ENCODE results near the gene CELF4. TPM values are rescaled to one million over a fixed set of nuclear protein-coding genes. Genes with fewer than 3 reads are reported as not detected.

Gene CELF4
- total RNA-seq, 2 experiments from 2014 or later, result not detected

- Mint-ChIP-seq H3K27me3 (no peaks in the 10 kb centered on the region), H3K9me3 (no peaks in the 10 kb centered on the region), H3K4me1 (no peaks in the 10 kb centered on the region), H3K4me3 (no peak overlapping the region), H3K27ac (no peak overlapping the region), H3K36me3 (ENCODE audit: low read depth) (no peaks in the 10 kb centered on the region)
- CTCF ChIA-PET, result interaction anchor here (1.1 kb wide), 1 partner anchor 41 kb away, joined by 4 read pairs; no protein-coding TSS in a partner anchor
- POLR2A ChIA-PET, result no interaction called here
- no peak for DNase-seq
Observed at GRCh38 chr18:37421341-37422077, 144.1 kb downstream of the CELF4 start.

DNA sequence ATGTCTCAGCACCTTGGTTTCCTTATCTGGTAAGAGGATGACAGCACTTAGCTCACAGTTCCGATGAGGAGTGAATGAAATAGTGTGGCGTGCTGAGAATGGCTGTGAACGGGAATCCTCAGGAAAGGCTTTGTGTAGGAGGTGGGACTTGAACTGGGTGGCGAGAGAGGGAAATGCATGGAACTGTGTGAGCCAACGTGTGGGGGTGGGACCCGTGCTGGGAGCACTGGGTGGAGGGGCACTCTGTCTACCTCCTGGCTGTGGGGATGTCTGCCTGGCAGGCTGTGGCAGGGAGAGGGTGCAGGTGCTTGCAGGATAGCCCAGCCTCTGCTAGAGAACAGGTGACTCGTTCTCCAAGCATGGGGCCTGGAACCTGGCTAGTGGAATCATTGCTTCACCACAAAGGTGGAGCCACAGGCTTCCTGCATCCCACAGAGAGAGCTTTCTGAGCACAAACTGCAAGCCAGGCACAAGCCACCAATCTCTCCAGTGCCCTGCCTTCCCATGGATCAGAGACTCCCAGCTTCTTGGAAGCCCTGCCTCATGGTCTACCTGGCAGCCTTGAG, 145.2 kb downstream of the CELF4 start:
- no peaks in the 10 kb centered on the region for H3K27me3 Mint-ChIP-seq

GRCh38 chr18:37419866-37420265, 145.7 kb downstream of the CELF4 start:
- Mint-ChIP-seq H3K9me3 (no peaks in the 10 kb centered on the region), H3K36me3 (ENCODE audit: low read depth) (no peaks in the 10 kb centered on the region), H3K4me1 (no peaks in the 10 kb centered on the region), H3K27ac (no peak overlapping the region), H3K27me3 (no peaks in the 10 kb centered on the region), H3K4me3 (no peak overlapping the region)
- no peak for DNase-seq
- CTCF ChIA-PET, result no interaction called here
- POLR2A ChIA-PET, result no interaction called here

More for the DNA sequence above, 145.2 kb downstream of the CELF4 start:
- POLR2A ChIA-PET, result no interaction called here
- CTCF ChIA-PET, result no interaction called here
- Mint-ChIP-seq H3K36me3 (ENCODE audit: low read depth) (no peaks in the 10 kb centered on the region), H3K27ac (no peak overlapping the region), H3K9me3 (no peaks in the 10 kb centered on the region), H3K4me1 (no peaks in the 10 kb centered on the region), H3K4me3 (no peak overlapping the region)
- no peak for DNase-seq

GRCh38 chr18:37419315-37419714, 146.3 kb downstream of the CELF4 start:
- CTCF ChIA-PET, result no interaction called here
- no peak overlapping the region for H3K27ac Mint-ChIP-seq
- no peaks in the 10 kb centered on the region for H3K9me3 Mint-ChIP-seq
- DNase-seq, result no peak
- no peak overlapping the region for H3K4me3 Mint-ChIP-seq
- no peaks in the 10 kb centered on the region for H3K4me1 Mint-ChIP-seq
- POLR2A ChIA-PET, result no interaction called here
- H3K36me3 Mint-ChIP-seq (ENCODE audit: low read depth), result no peaks in the 10 kb centered on the region
- H3K27me3 Mint-ChIP-seq, result no peaks in the 10 kb centered on the region

DNA sequence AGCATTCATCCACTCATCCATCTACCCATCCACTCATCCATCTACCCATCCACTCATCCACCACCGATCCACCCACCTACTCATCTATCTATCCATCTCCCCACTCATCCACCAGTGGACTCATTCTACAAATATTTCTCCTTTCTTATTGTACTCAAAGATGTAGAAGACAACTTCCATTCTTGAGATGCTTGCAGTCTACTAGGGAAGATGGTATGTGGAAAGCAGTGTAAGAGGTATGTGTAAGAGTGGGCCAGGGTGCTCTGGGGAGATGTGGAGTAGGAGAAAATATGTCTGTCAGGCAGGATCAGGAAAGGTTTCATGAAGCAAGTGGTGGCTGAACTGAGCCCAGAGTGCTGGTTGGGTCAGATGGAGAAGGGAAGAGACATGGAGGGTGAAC, 150.8 kb downstream of the CELF4 start:
- CTCF ChIA-PET, result no interaction called here
- Mint-ChIP-seq H3K4me1 (no peaks in the 10 kb centered on the region), H3K4me3 (no peak overlapping the region)

DNA sequence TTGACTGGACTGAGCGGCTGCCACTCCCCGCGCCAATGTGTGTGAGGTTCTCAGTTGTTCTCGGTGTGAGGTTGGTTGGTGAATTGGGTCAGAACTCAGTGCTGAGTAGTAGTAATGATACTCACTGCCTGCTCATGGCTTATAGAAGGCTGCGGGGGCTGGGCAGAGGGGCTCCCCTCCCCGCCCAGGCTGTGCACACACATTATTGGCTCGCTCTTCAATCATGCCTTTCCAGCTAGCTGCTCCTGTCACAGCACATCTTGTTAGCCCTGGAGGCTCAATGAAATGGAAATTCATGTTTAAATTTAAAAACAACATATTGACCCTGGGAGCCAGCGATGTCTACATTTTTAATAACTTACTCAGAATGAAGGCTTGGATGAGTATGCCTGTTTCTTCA, 152.8 kb downstream of the CELF4 start:
- H3K27ac Mint-ChIP-seq, result no peak overlapping the region
- POLR2A ChIA-PET, result no interaction called here
- CTCF ChIA-PET, result no interaction called here
- H3K36me3 Mint-ChIP-seq (ENCODE audit: low read depth), result no peaks in the 10 kb centered on the region
- no peak for DNase-seq
- no peaks in the 10 kb centered on the region for H3K27me3 Mint-ChIP-seq
- no peaks in the 10 kb centered on the region for H3K9me3 Mint-ChIP-seq
- no peaks in the 10 kb centered on the region for H3K4me1 Mint-ChIP-seq
- no peak overlapping the region for H3K4me3 Mint-ChIP-seq

More for the DNA sequence above, 150.8 kb downstream of the CELF4 start:
- POLR2A ChIA-PET, result no interaction called here
- no peak for DNase-seq
- Mint-ChIP-seq H3K9me3 (no peaks in the 10 kb centered on the region), H3K36me3 (ENCODE audit: low read depth) (no peaks in the 10 kb centered on the region), H3K27ac (no peak overlapping the region), H3K27me3 (no peaks in the 10 kb centered on the region)

DNA sequence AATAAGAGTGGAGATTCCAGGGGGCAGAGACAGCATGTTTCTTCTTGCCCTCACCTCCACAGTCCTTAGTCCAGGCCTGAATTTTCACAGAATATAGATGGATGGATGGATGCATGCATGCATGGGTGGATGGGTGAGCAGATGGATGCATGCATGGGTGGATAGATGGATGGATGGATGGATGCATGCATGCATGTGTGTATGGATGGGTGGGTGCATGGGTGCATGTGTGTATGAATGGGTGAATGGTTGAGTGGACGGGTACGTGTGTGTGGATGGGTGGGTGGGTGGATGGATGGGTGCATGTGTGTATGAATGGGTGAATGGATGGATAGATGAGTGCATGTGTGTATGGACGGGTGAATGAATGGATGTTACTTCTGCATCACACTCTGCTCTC, 153.3 kb downstream of the CELF4 start:
- Mint-ChIP-seq H3K9me3 (no peaks in the 10 kb centered on the region), H3K36me3 (ENCODE audit: low read depth) (no peaks in the 10 kb centered on the region), H3K4me1 (no peaks in the 10 kb centered on the region), H3K27ac (no peak overlapping the region), H3K4me3 (no peak overlapping the region), H3K27me3 (no peaks in the 10 kb centered on the region)
- ChIA-PET POLR2A (no interaction called here), CTCF (no interaction called here)
- no peak for DNase-seq

DNA sequence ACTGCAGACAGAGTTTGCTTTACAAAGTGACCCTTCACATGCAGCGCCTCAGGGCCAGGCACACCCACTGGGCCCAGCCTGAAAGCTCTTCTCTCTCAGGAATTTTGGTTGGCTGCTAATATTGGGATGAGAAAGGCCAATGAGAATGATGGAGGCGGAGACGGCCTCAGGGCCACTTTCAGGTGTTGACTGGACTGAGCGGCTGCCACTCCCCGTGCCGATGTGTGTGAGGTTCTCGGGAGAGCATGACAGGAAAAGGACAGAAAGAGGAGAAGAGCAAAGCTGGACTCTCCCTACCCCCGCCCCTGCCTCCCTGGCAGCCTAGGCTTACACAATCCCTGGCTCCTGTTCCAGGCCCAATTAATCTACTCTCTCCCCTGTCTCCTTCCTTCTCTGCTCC, 155.7 kb downstream of the CELF4 start:
- Mint-ChIP-seq H3K4me3 (no peak overlapping the region), H3K27ac (no peak overlapping the region), H3K9me3 (no peaks in the 10 kb centered on the region), H3K4me1 (peaks cover 3% of the 10 kb centered on the region), H3K36me3 (ENCODE audit: low read depth) (no peaks in the 10 kb centered on the region), H3K27me3 (no peaks in the 10 kb centered on the region)
- POLR2A ChIA-PET, result no interaction called here
- no peak for DNase-seq
- CTCF ChIA-PET, result interaction anchor here (0.6 kb wide), 1 partner anchor 1259 kb away, joined by 4 read pairs; no protein-coding TSS in a partner anchor

DNA sequence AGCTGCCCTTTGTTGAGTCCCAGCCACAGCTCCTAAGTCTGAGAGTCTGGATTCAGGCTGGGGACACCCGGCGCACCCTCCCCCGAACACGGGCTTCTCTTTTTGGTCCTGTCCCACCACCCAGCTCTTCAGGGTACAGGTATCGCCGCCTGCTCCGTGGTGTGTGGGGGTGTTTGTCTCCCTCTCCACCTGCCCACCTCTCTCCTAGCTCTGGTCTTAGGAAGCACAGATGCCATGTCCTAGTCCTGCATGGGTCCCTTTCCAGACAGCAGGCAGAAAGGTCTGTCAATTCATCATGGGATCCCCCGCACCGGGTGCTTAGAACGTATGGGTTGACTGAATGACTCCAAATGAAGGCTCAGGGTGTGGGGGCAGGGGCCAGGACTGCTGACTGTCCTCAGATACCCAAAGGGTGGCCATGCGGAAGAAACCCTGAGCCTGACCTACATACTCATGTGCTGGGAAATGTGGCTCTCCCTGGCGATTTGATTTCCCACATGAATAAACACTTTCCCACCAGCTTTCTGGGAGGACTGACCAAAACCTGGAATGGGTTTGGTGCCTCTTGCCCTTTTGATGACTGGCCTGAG, 156.8 kb downstream of the CELF4 start:
- Mint-ChIP-seq H3K9me3 (no peaks in the 10 kb centered on the region), H3K27ac (no peak overlapping the region), H3K4me3 (no peak overlapping the region), H3K36me3 (ENCODE audit: low read depth) (no peaks in the 10 kb centered on the region), H3K27me3 (no peaks in the 10 kb centered on the region), H3K4me1 (peaks cover 3% of the 10 kb centered on the region)
- DNase-seq, result no peak
- ChIA-PET POLR2A (no interaction called here), CTCF (interaction anchor here (0.7 kb wide), 1 partner anchor 1686 kb away, joined by 3 read pairs; no protein-coding TSS in a partner anchor)

GRCh38 chr18:37407571-37407970, 158.0 kb downstream of the CELF4 start:
- Mint-ChIP-seq H3K36me3 (ENCODE audit: low read depth) (no peaks in the 10 kb centered on the region), H3K27me3 (no peaks in the 10 kb centered on the region), H3K4me3 (no peak overlapping the region), H3K9me3 (no peaks in the 10 kb centered on the region), H3K4me1 (peaks cover 3% of the 10 kb centered on the region), H3K27ac (no peak overlapping the region)
- CTCF ChIA-PET, result no interaction called here
- POLR2A ChIA-PET, result no interaction called here
- no peak for DNase-seq

GRCh38 chr18:37405772-37406171, 159.8 kb downstream of the CELF4 start:
- DNase-seq, result no peak
- Mint-ChIP-seq H3K9me3 (no peaks in the 10 kb centered on the region), H3K27ac (no peak overlapping the region), H3K4me3 (no peak overlapping the region), H3K36me3 (ENCODE audit: low read depth) (no peaks in the 10 kb centered on the region), H3K27me3 (no peaks in the 10 kb centered on the region), H3K4me1 (peaks cover 3% of the 10 kb centered on the region)
- ChIA-PET POLR2A (no interaction called here), CTCF (no interaction called here)

DNA sequence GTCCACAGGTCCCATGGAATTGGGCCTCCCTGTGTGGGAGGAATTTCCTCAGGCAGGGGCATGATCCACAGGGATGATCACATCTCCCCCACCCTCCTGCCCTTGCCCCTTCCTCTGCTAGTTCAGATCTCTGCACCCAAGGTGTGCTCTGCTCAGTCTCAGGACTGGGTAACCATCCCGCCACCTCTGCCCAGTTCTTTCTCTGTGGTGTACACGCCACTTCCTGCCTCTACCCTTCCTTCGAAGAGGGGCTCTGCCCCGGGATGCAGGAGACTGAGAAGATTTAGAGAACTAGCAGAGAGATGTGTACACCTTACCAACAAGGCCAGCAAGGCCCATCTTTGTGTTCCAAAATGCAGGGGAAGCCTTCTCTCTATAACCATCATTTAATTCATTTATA, 160.4 kb downstream of the CELF4 start:
- POLR2A ChIA-PET, result no interaction called here
- Mint-ChIP-seq H3K4me3 (no peak overlapping the region), H3K27me3 (no peaks in the 10 kb centered on the region), H3K36me3 (ENCODE audit: low read depth) (no peaks in the 10 kb centered on the region), H3K9me3 (no peaks in the 10 kb centered on the region), H3K27ac (peak overlapping the region; percentile 13), H3K4me1 (peaks cover 3% of the 10 kb centered on the region)
- DNase-seq, result no peak
- CTCF ChIA-PET, result no interaction called here

- Mint-ChIP-seq H3K36me3 (ENCODE audit: low read depth) (no peaks in the 10 kb centered on the region), H3K27me3 (no peaks in the 10 kb centered on the region), H3K27ac (no peak overlapping the region), H3K4me1 (peaks cover 3% of the 10 kb centered on the region), H3K4me3 (no peak overlapping the region), H3K9me3 (no peaks in the 10 kb centered on the region)
- no peak for DNase-seq
- ChIA-PET POLR2A (no interaction called here), CTCF (no interaction called here)
Observed at GRCh38 chr18:37403788-37404187, 161.8 kb downstream of the CELF4 start.

Data from activated CD4-positive, alpha-beta T cell treated with anti-CD3 and anti-CD28 coated beads, Interleukin-2, amount 10 ng/mL, durations not matched to agents 7 days and 5 days (primary cell).